Neural progenitor cell (in vitro differentiated cells): Measurements from ENCODE around the gene ITGA5.

ENCODE experiments used
- EZH2 ChIP-seq: fragments of 200-600 bp; sonication (generic); IDR thresholded peaks from 2 replicates; pipeline ENCODE4 v1.6.1; 2017; ENCODE audit warnings: antibody characterized with exemption, mild to moderate bottlenecking, moderate library complexity
- EZH2phosphoT487 ChIP-seq: fragments of 200-600 bp; sonication (generic); IDR thresholded peaks from 2 replicates; pipeline ENCODE4 v1.6.1; 2017; ENCODE audit warnings: antibody characterized with exemption
- TF ChIP-seq, protein P1 (sequence below): fragments of 200-600 bp; sonication (generic); IDR thresholded peaks from 2 replicates; pipeline ENCODE4 v1.5.1; 2017; ENCODE audit warnings: antibody characterized with exemption, mild to moderate bottlenecking

- TF ChIP-seq, protein P1, sequence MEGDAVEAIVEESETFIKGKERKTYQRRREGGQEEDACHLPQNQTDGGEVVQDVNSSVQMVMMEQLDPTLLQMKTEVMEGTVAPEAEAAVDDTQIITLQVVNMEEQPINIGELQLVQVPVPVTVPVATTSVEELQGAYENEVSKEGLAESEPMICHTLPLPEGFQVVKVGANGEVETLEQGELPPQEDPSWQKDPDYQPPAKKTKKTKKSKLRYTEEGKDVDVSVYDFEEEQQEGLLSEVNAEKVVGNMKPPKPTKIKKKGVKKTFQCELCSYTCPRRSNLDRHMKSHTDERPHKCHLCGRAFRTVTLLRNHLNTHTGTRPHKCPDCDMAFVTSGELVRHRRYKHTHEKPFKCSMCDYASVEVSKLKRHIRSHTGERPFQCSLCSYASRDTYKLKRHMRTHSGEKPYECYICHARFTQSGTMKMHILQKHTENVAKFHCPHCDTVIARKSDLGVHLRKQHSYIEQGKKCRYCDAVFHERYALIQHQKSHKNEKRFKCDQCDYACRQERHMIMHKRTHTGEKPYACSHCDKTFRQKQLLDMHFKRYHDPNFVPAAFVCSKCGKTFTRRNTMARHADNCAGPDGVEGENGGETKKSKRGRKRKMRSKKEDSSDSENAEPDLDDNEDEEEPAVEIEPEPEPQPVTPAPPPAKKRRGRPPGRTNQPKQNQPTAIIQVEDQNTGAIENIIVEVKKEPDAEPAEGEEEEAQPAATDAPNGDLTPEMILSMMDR, result peak; percentile 85
- no peak for TF ChIP-seq EZH2
- no peak for TF ChIP-seq EZH2phosphoT487
Observed at GRCh38 chr12:54439521-54440255, 20.6 kb upstream of the ITGA5 start.
